ENCODE measurements around the gene HTR6.

The HTR6 gene

DNA sequence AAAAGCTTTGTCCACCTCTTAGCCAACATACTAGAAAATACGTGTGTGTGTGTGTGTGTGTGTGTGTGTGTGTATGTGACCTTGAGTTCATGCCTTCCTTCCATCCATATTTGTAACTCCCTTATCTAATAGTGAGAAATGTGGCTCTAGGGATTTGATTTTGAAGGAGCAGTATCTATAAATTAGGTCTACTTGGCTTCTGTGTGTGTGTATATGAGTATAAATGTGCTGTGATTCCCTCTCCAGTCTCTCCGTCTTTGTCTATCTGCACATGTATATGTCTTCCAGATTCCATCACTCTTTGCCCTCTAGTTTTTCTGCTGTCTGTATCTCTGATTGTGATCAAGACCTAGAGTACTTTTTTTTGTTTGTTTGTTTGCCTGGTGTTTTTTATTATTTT is 32.5 kb upstream of the HTR6 start:
- no peak for TF ChIP-seq FOXP2 (optimal IDR thresholded peaks at IDR 0.05; ENCODE audit: borderline replicate concordance, extremely low read depth, extremely low read length, insufficient read depth)
- no peak for TF ChIP-seq POLR2AphosphoS5 (IDR thresholded peaks at IDR 0.05; ENCODE audit: low read depth, low read length)
- TF ChIP-seq REST (IDR thresholded peaks at IDR 0.05; ENCODE audit: insufficient read depth in 1 of 2, low read depth in 2 of 2, low read length in 2 of 2): no peak
- TF ChIP-seq TAF1 (IDR thresholded peaks at IDR 0.05; ENCODE audit: borderline replicate concordance, insufficient read depth, low read length): no peak
- no peak for TF ChIP-seq SIN3A (IDR thresholded peaks at IDR 0.05; ENCODE audit: borderline replicate concordance, insufficient read depth, low read length)

- no peak for TF ChIP-seq FOXP2 (optimal IDR thresholded peaks at IDR 0.05; ENCODE audit: borderline replicate concordance, extremely low read depth, extremely low read length, insufficient read depth)
- no peak for TF ChIP-seq POLR2AphosphoS5 (IDR thresholded peaks at IDR 0.05; ENCODE audit: low read depth, low read length)
- no peak for TF ChIP-seq REST (IDR thresholded peaks at IDR 0.05; ENCODE audit: insufficient read depth in 1 of 2, low read depth in 2 of 2, low read length in 2 of 2)
- no peak for TF ChIP-seq SIN3A (IDR thresholded peaks at IDR 0.05; ENCODE audit: borderline replicate concordance, insufficient read depth, low read length)
- no peak for TF ChIP-seq TAF1 (IDR thresholded peaks at IDR 0.05; ENCODE audit: borderline replicate concordance, insufficient read depth, low read length)
Measured at GRCh38 chr1:19633106-19633505, 31.6 kb upstream of the HTR6 start.

- TF ChIP-seq SIN3A (IDR thresholded peaks at IDR 0.05; ENCODE audit: borderline replicate concordance, insufficient read depth, low read length) (no peak), TAF1 (IDR thresholded peaks at IDR 0.05; ENCODE audit: borderline replicate concordance, insufficient read depth, low read length) (no peak), FOXP2 (optimal IDR thresholded peaks at IDR 0.05; ENCODE audit: borderline replicate concordance, extremely low read depth, extremely low read length, insufficient read depth) (no peak), REST (IDR thresholded peaks at IDR 0.05; ENCODE audit: insufficient read depth in 1 of 2, low read depth in 2 of 2, low read length in 2 of 2) (no peak), POLR2AphosphoS5 (IDR thresholded peaks at IDR 0.05; ENCODE audit: low read depth, low read length) (no peak)
Measured at GRCh38 chr1:19635646-19636045, 29.0 kb upstream of the HTR6 start.

DNA sequence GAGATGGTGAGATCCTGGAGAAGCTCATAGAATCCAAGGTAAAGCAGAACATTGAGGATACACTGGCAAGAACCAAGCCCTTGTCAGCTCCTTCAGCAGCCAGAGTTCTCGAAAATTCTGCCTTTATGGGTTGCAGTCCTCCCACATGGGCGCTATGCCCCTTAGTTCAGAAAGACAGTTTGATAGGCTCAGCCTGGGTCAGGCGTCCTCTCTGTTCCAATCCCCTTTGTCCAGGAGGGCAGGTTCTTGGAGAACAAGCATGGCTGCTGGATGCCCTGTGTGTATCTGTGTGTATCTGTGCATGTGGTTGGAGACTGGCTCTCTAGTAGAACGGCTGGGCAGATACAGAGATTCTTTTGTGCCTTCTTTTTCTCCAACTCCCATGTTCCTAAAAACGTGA is 28.6 kb upstream of the HTR6 start:
- TF ChIP-seq TAF1 (IDR thresholded peaks at IDR 0.05; ENCODE audit: borderline replicate concordance, insufficient read depth, low read length) (no peak), POLR2AphosphoS5 (IDR thresholded peaks at IDR 0.05; ENCODE audit: low read depth, low read length) (no peak), REST (IDR thresholded peaks at IDR 0.05; ENCODE audit: insufficient read depth in 1 of 2, low read depth in 2 of 2, low read length in 2 of 2) (no peak)

- TF ChIP-seq SIN3A (IDR thresholded peaks at IDR 0.05; ENCODE audit: borderline replicate concordance, insufficient read depth, low read length) (no peak), POLR2AphosphoS5 (IDR thresholded peaks at IDR 0.05; ENCODE audit: low read depth, low read length) (no peak), TAF1 (IDR thresholded peaks at IDR 0.05; ENCODE audit: borderline replicate concordance, insufficient read depth, low read length) (no peak), REST (IDR thresholded peaks at IDR 0.05; ENCODE audit: insufficient read depth in 1 of 2, low read depth in 2 of 2, low read length in 2 of 2) (no peak), FOXP2 (optimal IDR thresholded peaks at IDR 0.05; ENCODE audit: borderline replicate concordance, extremely low read depth, extremely low read length, insufficient read depth) (no peak)
Measured at GRCh38 chr1:19637606-19638005, 27.1 kb upstream of the HTR6 start.

Data from PFSK-1 (cell line).